Neural crest cell (in vitro differentiated cells): Measurements from ENCODE around the gene STRN. TPM values are rescaled to one million over a fixed set of nuclear protein-coding genes. Genes with fewer than 3 reads are reported as not detected.
"Not testable (repeated sequence)": the region's sequence is repeated elsewhere in the genome, so short reads cannot be mapped to it uniquely, and the experiment has no call there.

Experiments
- DNase-seq: peaks from one replicate; pipeline ENCODE4 v3.0.0; 2021; ENCODE audit warnings: low read depth, mixed read lengths, low spot score
- H3K27ac Mint-ChIP-seq: one replicate; pipeline ENCODE4 v1.8.0; 2021; ENCODE audit warnings: mild to moderate bottlenecking, mixed read lengths; ENCODE audit not compliant: unreplicated experiment
- H3K27me3 Mint-ChIP-seq: 2 replicates; pipeline ENCODE4 v1.8.0; 2021; ENCODE audit warnings: low read depth, mild to moderate bottlenecking, mixed read lengths
- H3K36me3 Mint-ChIP-seq: 2 replicates; pipeline ENCODE4 v1.8.0; 2021; ENCODE audit warnings: low read depth, mild to moderate bottlenecking, mixed read lengths
- H3K4me1 Mint-ChIP-seq: 2 replicates; pipeline ENCODE4 v1.8.0; 2021; ENCODE audit warnings: mixed read lengths
- H3K4me3 Mint-ChIP-seq: one replicate; pipeline ENCODE4 v1.8.0; 2021; ENCODE audit warnings: mild to moderate bottlenecking, mixed read lengths
- H3K9me3 Mint-ChIP-seq: 2 replicates; pipeline ENCODE4 v1.8.0; 2021; ENCODE audit warnings: mixed read lengths
- total RNA-seq: library from RNA; stranded (reverse); gene quantifications from 2 replicates; pipeline ENCODE4 v1.2.1, GENCODE V29; 2021
- TF ChIP-seq, protein P1 (sequence below): fragments of 200-600 bp; sonication (generic); conservative IDR thresholded peaks from 2 replicates; pipeline ENCODE4 v1.5.0; 2021; ENCODE audit warnings: antibody characterized with exemption, mild to moderate bottlenecking

Gene STRN
- total RNA-seq, 1 donor from 2014 or later: 27.2 TPM

GRCh38 chr2:36843838-36844237, 122.5 kb downstream of the STRN start:
- Mint-ChIP-seq H3K4me3 (no peak overlapping the region), H3K36me3 (peaks cover 2% of the 10 kb centered on the region), H3K9me3 (no peaks in the 10 kb centered on the region), H3K4me1 (no peaks in the 10 kb centered on the region), H3K27ac (no peak overlapping the region), H3K27me3 (no peaks in the 10 kb centered on the region)
- TF ChIP-seq, protein P1, sequence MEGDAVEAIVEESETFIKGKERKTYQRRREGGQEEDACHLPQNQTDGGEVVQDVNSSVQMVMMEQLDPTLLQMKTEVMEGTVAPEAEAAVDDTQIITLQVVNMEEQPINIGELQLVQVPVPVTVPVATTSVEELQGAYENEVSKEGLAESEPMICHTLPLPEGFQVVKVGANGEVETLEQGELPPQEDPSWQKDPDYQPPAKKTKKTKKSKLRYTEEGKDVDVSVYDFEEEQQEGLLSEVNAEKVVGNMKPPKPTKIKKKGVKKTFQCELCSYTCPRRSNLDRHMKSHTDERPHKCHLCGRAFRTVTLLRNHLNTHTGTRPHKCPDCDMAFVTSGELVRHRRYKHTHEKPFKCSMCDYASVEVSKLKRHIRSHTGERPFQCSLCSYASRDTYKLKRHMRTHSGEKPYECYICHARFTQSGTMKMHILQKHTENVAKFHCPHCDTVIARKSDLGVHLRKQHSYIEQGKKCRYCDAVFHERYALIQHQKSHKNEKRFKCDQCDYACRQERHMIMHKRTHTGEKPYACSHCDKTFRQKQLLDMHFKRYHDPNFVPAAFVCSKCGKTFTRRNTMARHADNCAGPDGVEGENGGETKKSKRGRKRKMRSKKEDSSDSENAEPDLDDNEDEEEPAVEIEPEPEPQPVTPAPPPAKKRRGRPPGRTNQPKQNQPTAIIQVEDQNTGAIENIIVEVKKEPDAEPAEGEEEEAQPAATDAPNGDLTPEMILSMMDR: no peak
- DNase-seq: no peak

- TF ChIP-seq, protein P1: no peak
- Mint-ChIP-seq H3K9me3 (no peaks in the 10 kb centered on the region), H3K36me3 (no peaks in the 10 kb centered on the region), H3K4me1 (peaks cover 3% of the 10 kb centered on the region), H3K4me3 (no peak overlapping the region), H3K27ac (no peak overlapping the region), H3K27me3 (no peaks in the 10 kb centered on the region)
- no peak for DNase-seq
These were observed 126.2 kb downstream of the STRN start for GRCh38 chr2:36839976-36840617.

DNA sequence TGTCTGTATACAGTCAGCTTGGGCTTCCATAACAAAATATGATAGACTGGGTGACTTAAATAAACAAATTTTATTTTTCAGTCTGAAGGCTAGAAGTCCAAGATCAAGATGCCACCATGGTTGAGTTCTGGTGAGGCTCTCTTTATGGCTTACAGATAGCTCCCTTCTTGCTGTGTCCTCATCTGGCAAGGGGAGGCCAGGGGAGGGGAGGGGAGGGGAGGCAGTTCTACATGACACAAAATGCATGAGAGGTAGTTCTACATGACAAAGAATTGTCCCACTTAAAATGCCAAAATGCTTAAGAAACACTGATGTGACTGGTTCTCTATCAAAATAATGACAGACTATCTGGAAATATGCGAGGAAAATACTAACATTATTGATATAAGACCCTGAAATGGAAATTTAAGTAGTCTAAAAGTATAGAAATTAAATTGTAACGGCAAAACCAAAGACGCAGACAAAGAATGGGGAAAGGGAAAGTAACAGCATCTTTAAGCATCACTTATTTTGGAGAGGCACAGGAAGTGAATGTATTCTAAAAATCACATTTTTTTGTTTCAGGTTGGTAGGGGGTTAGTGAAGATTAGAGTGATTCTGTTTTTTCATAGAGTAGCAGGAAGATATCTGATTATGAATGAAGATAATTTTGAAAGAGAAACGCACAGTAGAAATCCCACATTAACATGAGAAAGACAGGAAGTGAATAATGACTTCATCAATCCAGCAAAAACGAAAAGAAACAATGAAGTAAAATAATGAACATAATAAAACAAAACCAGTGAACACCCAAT, 131.4 kb downstream of the STRN start:
- TF ChIP-seq, protein P1: no peak
- Mint-ChIP-seq H3K4me1 (peaks cover 6% of the 10 kb centered on the region), H3K4me3 (no peak overlapping the region), H3K9me3 (peaks cover 14% of the 10 kb centered on the region), H3K27ac (no peak overlapping the region), H3K27me3 (no peaks in the 10 kb centered on the region), H3K36me3 (no peaks in the 10 kb centered on the region)
- DNase-seq: no peak

DNA sequence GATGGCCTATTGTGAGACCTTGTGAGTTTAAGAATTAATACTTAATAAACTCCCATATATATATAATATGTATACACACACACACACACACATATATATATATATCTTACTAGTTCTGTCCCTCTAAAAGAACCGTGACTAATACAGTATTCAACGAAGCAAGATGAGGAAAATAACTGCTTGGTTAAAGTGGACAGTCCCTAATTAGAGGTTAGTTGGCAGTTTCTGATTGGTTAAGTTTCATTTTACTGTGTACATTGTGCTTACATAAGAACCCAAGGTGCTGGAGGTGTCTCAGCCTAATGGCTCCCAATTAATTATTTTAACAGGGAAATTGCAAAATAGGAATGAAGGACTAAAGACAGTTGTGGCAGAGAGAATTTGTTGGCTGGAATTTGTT, 132.1 kb downstream of the STRN start:
- TF ChIP-seq, protein P1: no peak
- H3K9me3 Mint-ChIP-seq: peaks cover 14% of the 10 kb centered on the region
- H3K27ac Mint-ChIP-seq: no peak overlapping the region

DNA sequence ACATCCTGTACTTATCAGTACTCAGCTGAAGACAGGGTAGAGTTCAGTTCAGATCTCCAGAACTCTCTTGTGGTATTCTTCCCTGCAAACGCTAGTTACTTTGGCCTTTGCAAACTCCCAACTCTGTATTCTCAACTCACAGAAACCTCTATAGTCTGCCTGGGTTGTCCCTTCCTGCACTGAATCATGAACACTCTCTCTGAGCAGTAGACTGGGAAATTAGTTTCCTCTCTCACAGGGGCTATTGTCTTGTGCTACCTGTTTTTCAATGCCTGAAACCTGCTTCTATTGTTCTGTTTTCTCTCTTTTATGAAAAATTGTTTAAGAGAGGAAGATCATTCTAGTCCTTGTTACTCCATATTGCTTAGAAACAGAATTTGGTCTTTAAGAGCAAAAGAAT, 135.2 kb downstream of the STRN start:
- TF ChIP-seq, protein P1: no peak
- Mint-ChIP-seq H3K27me3 (no peaks in the 10 kb centered on the region), H3K36me3 (no peaks in the 10 kb centered on the region)

More for the DNA sequence above, 132.1 kb downstream of the STRN start:
- H3K27me3 Mint-ChIP-seq: no peaks in the 10 kb centered on the region
- H3K36me3 Mint-ChIP-seq: no peaks in the 10 kb centered on the region
- no peak for DNase-seq
- H3K4me3 Mint-ChIP-seq: no peak overlapping the region
- peaks cover 6% of the 10 kb centered on the region for H3K4me1 Mint-ChIP-seq

GRCh38 chr2:36824683-36825082, 141.7 kb downstream of the STRN start:
- H3K9me3 Mint-ChIP-seq, H3K27ac Mint-ChIP-seq, H3K36me3 Mint-ChIP-seq, H3K4me3 Mint-ChIP-seq, H3K27me3 Mint-ChIP-seq, DNase-seq: not testable (repeated sequence)
- H3K4me1 Mint-ChIP-seq: peaks cover 22% of the 10 kb centered on the region

More for the DNA sequence above, 135.2 kb downstream of the STRN start:
- no peak for DNase-seq
- Mint-ChIP-seq H3K4me1 (peaks cover 6% of the 10 kb centered on the region), H3K27ac (no peak overlapping the region), H3K9me3 (peaks cover 14% of the 10 kb centered on the region), H3K4me3 (no peak overlapping the region)
